ENCODE measurements around the gene CLPX.
"Not testable (repeated sequence)": the region's sequence is repeated elsewhere in the genome, so short reads cannot be mapped to it uniquely, and the experiment has no call there.

The CLPX gene

GRCh38 chr15:65184305-65184867, 756 bp downstream of the CLPX start:
- Histone ChIP-seq H3K4ac (ENCODE audit: low read depth in 1 of 2, low read length in 2 of 2) (peak overlapping the region; percentile 96 to 99), H2BK12ac (ENCODE audit: low read length in 2 of 2) (peak overlapping the region in 1 of 2 experiments; percentile 7), H3K9me3 (ENCODE audit: control insufficient read depth, low read length) (no peaks in the 10 kb centered on the region), H2BK5ac (ENCODE audit: low read depth, low read length, poor library complexity, severe bottlenecking) (peak overlapping the region; percentile 85), H3K27me3 (ENCODE audit: control insufficient read depth in 1 of 2, insufficient read depth in 1 of 2, low read length in 2 of 2) (no peaks in the 10 kb centered on the region), H3K23ac (ENCODE audit: low read length in 2 of 2) (peak overlapping the region; percentile 60 to 79), H3K27ac (ENCODE audit: low read length, poor library complexity, severe bottlenecking) (peak overlapping the region; percentile 90), H3K4me2 (ENCODE audit: low read length, poor library complexity, severe bottlenecking) (peak overlapping the region; percentile 74), H3K9ac (ENCODE audit: low read length) (peak overlapping the region; percentile 99), H3K14ac (ENCODE audit: low read length in 2 of 2) (peak overlapping the region; percentile 19 to 26), H4K91ac (ENCODE audit: low read length) (peak overlapping the region; percentile 87), H3K36me3 (ENCODE audit: control insufficient read depth in 1 of 2, insufficient read depth in 2 of 2, low read depth in 1 of 2, low read length in 2 of 2) (peaks cover 3 to 8% of the 10 kb centered on the region in 2 experiments), H3K18ac (ENCODE audit: low read depth in 1 of 2, low read length in 2 of 2) (peak overlapping the region; percentile 90 to 96), H3K4me1 (ENCODE audit: control insufficient read depth, insufficient read depth, low read depth, low read length) (peaks cover 7% of the 10 kb centered on the region), H2BK120ac (ENCODE audit: low read depth, low read length) (peak overlapping the region; percentile 64), H4K8ac (ENCODE audit: low read length) (peak overlapping the region; percentile 97), H2BK15ac (ENCODE audit: low read depth, poor library complexity, severe bottlenecking) (peak overlapping the region; percentile 52), H3K4me3 (ENCODE audit: insufficient read depth in 1 of 2, low read depth in 1 of 2, low read length in 2 of 2) (peak overlapping the region; percentile 90 to 96), H2AFZ (ENCODE audit: low read depth, low read length) (peak overlapping the region; percentile 53), H3K79me1 (replicated peaks; ENCODE audit: low read length, poor library complexity, severe bottlenecking) (no peaks in the 10 kb centered on the region), H2AK5ac (ENCODE audit: low read length, severe bottlenecking) (no peak overlapping the region)
- under 1% methylated on average over 33 of the region's 33 CpGs for WGBS
- DNase-seq: peak; percentile 84

DNA sequence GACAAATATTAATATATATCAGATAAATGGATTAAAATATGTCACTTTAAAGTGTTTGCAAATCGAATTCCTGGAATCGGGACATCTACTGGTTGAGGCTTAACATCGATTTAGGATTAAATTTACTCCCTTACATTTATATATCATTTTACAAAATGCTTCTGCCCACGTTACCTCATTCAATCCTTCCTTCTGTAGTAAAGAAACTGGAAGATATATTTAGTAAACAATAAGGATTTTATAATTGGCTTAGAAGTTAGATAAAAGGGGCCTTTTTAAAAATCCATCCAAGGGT, 1.3 kb downstream of the CLPX start:
- no peak overlapping the region for H2BK12ac ChIP-seq (ENCODE audit: low read length in 2 of 2)
- H3K27me3 ChIP-seq (ENCODE audit: control insufficient read depth in 1 of 2, insufficient read depth in 1 of 2, low read length in 2 of 2): no peaks in the 10 kb centered on the region
- H2AK5ac ChIP-seq (ENCODE audit: low read length, severe bottlenecking): no peak overlapping the region
- no peak overlapping the region for H4K8ac ChIP-seq (ENCODE audit: low read length)
- no peaks in the 10 kb centered on the region for H3K79me1 ChIP-seq (replicated peaks; ENCODE audit: low read length, poor library complexity, severe bottlenecking)
- H3K18ac ChIP-seq (ENCODE audit: low read depth in 1 of 2, low read length in 2 of 2): no peak overlapping the region
- H3K23ac ChIP-seq (ENCODE audit: low read length in 2 of 2): no peak overlapping the region
- peak overlapping the region; percentile 63 for H3K4me2 ChIP-seq (ENCODE audit: low read length, poor library complexity, severe bottlenecking)
- H2BK15ac ChIP-seq (ENCODE audit: low read depth, poor library complexity, severe bottlenecking): no peak overlapping the region
- WGBS: no CpG with 5 or more reads among the region's 4 CpGs
- no peak overlapping the region for H3K14ac ChIP-seq (ENCODE audit: low read length in 2 of 2)
- H4K91ac ChIP-seq (ENCODE audit: low read length): no peak overlapping the region
- H2BK120ac ChIP-seq (ENCODE audit: low read depth, low read length): no peak overlapping the region
- H3K4me3 ChIP-seq (ENCODE audit: insufficient read depth in 1 of 2, low read depth in 1 of 2, low read length in 2 of 2): peak overlapping the region in 1 of 2 experiments; percentile 96
- H3K4me1 ChIP-seq (ENCODE audit: control insufficient read depth, insufficient read depth, low read depth, low read length): peaks cover 7% of the 10 kb centered on the region
- no peak overlapping the region for H2BK5ac ChIP-seq (ENCODE audit: low read depth, low read length, poor library complexity, severe bottlenecking)
- H3K4ac ChIP-seq (ENCODE audit: low read depth in 1 of 2, low read length in 2 of 2): no peak overlapping the region
- peak overlapping the region; percentile 90 for H3K27ac ChIP-seq (ENCODE audit: low read length, poor library complexity, severe bottlenecking)
- peak; percentile 31 for DNase-seq
- no peaks in the 10 kb centered on the region for H3K9me3 ChIP-seq (ENCODE audit: control insufficient read depth, low read length)
- peaks cover 3 to 14% of the 10 kb centered on the region in 2 experiments for H3K36me3 ChIP-seq (ENCODE audit: control insufficient read depth in 1 of 2, insufficient read depth in 2 of 2, low read depth in 1 of 2, low read length in 2 of 2)
- peak overlapping the region; percentile 99 for H3K9ac ChIP-seq (ENCODE audit: low read length)
- H2AFZ ChIP-seq (ENCODE audit: low read depth, low read length): no peak overlapping the region

DNA sequence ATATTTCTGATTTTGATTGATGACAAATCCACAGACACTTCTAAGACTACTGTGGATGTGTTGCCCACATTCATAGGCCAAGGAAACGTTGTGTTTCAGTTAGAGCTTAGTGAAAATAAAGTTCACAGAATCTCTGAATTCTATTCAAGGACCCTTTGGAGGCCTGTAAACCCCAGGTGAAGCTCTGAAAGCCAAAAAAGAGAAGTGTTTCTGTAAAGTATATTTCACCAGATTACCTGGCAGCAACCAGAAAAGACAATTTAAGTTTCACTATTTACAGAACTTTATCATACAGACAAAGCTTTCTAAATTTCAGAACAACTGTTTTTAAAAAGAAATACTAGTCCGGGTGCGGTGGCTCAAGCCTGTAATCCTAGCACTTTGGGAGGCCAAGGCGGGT, 2.6 kb downstream of the CLPX start:
- no peak overlapping the region for H3K4ac ChIP-seq (ENCODE audit: low read depth in 1 of 2, low read length in 2 of 2)
- H2BK120ac ChIP-seq (ENCODE audit: low read depth, low read length): no peak overlapping the region
- H3K4me3 ChIP-seq (ENCODE audit: insufficient read depth in 1 of 2, low read depth in 1 of 2, low read length in 2 of 2): peak overlapping the region in 1 of 2 experiments; percentile 96
- no peak overlapping the region for H3K4me2 ChIP-seq (ENCODE audit: low read length, poor library complexity, severe bottlenecking)
- H3K36me3 ChIP-seq (ENCODE audit: control insufficient read depth in 1 of 2, insufficient read depth in 2 of 2, low read depth in 1 of 2, low read length in 2 of 2): peaks cover 6 to 26% of the 10 kb centered on the region in 2 experiments
- no peaks in the 10 kb centered on the region for H3K27me3 ChIP-seq (ENCODE audit: control insufficient read depth in 1 of 2, insufficient read depth in 1 of 2, low read length in 2 of 2)
- no peak for DNase-seq
- peaks cover 8% of the 10 kb centered on the region for H3K4me1 ChIP-seq (ENCODE audit: control insufficient read depth, insufficient read depth, low read depth, low read length)
- H3K18ac ChIP-seq (ENCODE audit: low read depth in 1 of 2, low read length in 2 of 2): no peak overlapping the region
- H3K23ac ChIP-seq (ENCODE audit: low read length in 2 of 2): no peak overlapping the region
- no peak overlapping the region for H2BK12ac ChIP-seq (ENCODE audit: low read length in 2 of 2)
- no peak overlapping the region for H3K14ac ChIP-seq (ENCODE audit: low read length in 2 of 2)
- no peak overlapping the region for H2AK5ac ChIP-seq (ENCODE audit: low read length, severe bottlenecking)
- peak overlapping the region; percentile 41 for H3K9ac ChIP-seq (ENCODE audit: low read length)
- no peak overlapping the region for H2BK15ac ChIP-seq (ENCODE audit: low read depth, poor library complexity, severe bottlenecking)
- no peaks in the 10 kb centered on the region for H3K9me3 ChIP-seq (ENCODE audit: control insufficient read depth, low read length)
- no peak overlapping the region for H2BK5ac ChIP-seq (ENCODE audit: low read depth, low read length, poor library complexity, severe bottlenecking)
- H3K27ac ChIP-seq (ENCODE audit: low read length, poor library complexity, severe bottlenecking): no peak overlapping the region
- H4K91ac ChIP-seq (ENCODE audit: low read length): no peak overlapping the region
- no peak overlapping the region for H2AFZ ChIP-seq (ENCODE audit: low read depth, low read length)
- 99% methylated on average over 4 of the region's 4 CpGs for WGBS
- H4K8ac ChIP-seq (ENCODE audit: low read length): no peak overlapping the region
- H3K79me1 ChIP-seq (replicated peaks; ENCODE audit: low read length, poor library complexity, severe bottlenecking): peaks cover 3% of the 10 kb centered on the region

DNA sequence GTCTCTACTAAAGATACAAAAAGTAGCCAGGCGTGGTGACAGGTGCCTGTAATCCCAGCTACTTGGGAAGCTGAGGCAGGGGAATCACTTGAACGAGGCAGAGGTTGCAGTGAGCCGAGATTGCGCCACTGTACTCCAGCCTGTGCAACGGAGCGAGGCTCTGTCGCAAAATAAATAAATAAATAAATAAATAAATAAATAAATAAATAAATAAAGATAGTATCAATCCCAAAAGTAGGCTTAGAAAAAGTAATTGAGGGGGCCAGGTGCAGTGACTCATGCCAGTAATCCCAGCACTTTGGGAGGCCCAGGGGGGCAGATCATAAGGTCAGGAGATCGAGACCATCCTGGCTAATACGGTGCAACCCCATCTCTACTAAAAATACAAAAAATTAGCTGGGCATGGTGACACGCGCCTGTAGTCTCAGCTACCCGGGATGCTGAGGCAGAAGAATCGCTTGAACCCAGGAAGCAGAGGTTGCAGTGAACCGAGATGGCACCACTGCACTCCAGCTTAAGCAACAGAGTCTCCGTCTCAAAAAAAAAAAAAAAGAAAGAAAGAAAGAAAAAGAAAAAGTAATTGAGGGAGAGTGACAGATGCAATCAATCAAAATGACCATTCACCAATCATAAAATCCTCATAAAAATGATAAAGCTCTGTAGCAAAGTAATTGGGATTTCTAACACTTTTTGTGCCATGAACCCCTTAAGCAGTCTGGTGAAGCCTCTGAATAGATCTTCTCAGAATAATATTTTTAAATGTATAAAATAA, 3.4 kb downstream of the CLPX start:
- not testable (repeated sequence) for H2BK5ac ChIP-seq (ENCODE audit: low read depth, low read length, poor library complexity, severe bottlenecking); H2BK120ac ChIP-seq (ENCODE audit: low read depth, low read length); H3K9me3 ChIP-seq (ENCODE audit: control insufficient read depth, low read length); H4K8ac ChIP-seq (ENCODE audit: low read length); H3K14ac ChIP-seq (ENCODE audit: low read length in 2 of 2); H3K4me3 ChIP-seq (ENCODE audit: insufficient read depth in 1 of 2, low read depth in 1 of 2, low read length in 2 of 2); H2BK15ac ChIP-seq (ENCODE audit: low read depth, poor library complexity, severe bottlenecking); H3K4ac ChIP-seq (ENCODE audit: low read depth in 1 of 2, low read length in 2 of 2); H3K27me3 ChIP-seq (ENCODE audit: control insufficient read depth in 1 of 2, insufficient read depth in 1 of 2, low read length in 2 of 2); H2AK5ac ChIP-seq (ENCODE audit: low read length, severe bottlenecking); H3K79me1 ChIP-seq (replicated peaks; ENCODE audit: low read length, poor library complexity, severe bottlenecking); H3K4me2 ChIP-seq (ENCODE audit: low read length, poor library complexity, severe bottlenecking); H3K27ac ChIP-seq (ENCODE audit: low read length, poor library complexity, severe bottlenecking); H3K4me1 ChIP-seq (ENCODE audit: control insufficient read depth, insufficient read depth, low read depth, low read length); H2AFZ ChIP-seq (ENCODE audit: low read depth, low read length); H4K91ac ChIP-seq (ENCODE audit: low read length); DNase-seq; H2BK12ac ChIP-seq (ENCODE audit: low read length in 2 of 2); H3K18ac ChIP-seq (ENCODE audit: low read depth in 1 of 2, low read length in 2 of 2); H3K23ac ChIP-seq (ENCODE audit: low read length in 2 of 2)
- Histone ChIP-seq H3K9ac (ENCODE audit: low read length) (peak overlapping the region; percentile 41), H3K36me3 (ENCODE audit: control insufficient read depth in 1 of 2, insufficient read depth in 2 of 2, low read depth in 1 of 2, low read length in 2 of 2) (peaks cover 9 to 34% of the 10 kb centered on the region in 2 experiments)
- WGBS: 94% methylated on average over 2 of the region's 15 CpGs

All from mesenchymal stem cell (in vitro differentiated cells and primary cell).